ENCODE data around the gene SDHAF1. TPM values are rescaled to one million over a fixed set of nuclear protein-coding genes. Genes with fewer than 3 reads are reported as not detected.

Gene SDHAF1
- 13.5 and 15.2 TPM in 2 replicates for total RNA-seq

DNA sequence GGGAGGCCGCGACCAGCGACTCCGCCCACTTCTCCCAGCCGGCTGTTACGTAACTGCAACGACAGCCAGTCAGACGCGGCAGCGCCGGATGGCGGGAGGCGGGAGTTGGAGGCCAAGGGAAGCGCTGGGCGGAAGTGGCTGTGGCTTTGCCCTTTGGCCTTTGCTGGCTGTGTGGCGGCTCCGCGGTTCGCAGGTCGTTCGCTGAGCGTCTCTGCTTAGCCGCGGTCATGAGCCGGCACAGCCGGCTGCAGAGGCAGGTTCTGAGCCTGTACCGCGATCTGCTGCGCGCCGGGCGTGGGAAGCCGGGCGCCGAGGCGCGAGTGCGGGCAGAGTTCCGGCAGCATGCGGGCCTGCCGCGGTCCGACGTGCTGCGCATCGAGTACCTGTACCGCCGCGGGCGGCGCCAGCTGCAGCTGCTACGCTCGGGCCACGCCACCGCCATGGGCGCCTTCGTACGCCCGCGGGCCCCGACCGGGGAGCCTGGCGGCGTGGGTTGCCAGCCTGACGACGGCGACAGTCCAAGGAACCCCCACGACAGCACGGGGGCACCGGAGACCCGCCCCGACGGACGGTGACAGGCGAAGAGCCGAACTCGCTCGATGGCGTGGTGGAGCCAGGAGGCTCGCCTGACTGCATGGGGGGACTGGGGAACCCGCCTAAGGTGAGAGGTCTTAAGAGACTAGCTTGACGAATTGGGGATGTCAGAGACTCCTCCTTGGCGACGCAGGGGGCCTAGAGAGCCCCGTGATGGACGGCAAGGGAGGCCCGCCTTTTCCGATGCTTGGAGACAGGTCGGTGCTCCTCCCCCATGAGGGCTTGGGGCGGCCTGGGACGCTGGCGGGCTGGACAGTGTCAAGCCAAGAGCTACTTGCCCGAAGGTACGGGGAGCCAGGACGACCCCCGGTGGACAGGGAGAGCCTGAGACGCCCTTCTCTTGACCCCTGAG lies at the start of gene SDHAF1:
Gene SDHAF1 (plus strand): TSS at position 141 of the 946 bp plus-strand sequence. CDS start 87 bp downstream, at position 228.

GRCh38 chr19:36008336-36008978 lies 13.5 kb downstream of the SDHAF1 start, which contains the start of gene SYNE4:
Gene SYNE4, minus strand, starts transcription at chr19:36008813. Its CDS starts 132 bp downstream, at chr19:36008681.

DNA sequence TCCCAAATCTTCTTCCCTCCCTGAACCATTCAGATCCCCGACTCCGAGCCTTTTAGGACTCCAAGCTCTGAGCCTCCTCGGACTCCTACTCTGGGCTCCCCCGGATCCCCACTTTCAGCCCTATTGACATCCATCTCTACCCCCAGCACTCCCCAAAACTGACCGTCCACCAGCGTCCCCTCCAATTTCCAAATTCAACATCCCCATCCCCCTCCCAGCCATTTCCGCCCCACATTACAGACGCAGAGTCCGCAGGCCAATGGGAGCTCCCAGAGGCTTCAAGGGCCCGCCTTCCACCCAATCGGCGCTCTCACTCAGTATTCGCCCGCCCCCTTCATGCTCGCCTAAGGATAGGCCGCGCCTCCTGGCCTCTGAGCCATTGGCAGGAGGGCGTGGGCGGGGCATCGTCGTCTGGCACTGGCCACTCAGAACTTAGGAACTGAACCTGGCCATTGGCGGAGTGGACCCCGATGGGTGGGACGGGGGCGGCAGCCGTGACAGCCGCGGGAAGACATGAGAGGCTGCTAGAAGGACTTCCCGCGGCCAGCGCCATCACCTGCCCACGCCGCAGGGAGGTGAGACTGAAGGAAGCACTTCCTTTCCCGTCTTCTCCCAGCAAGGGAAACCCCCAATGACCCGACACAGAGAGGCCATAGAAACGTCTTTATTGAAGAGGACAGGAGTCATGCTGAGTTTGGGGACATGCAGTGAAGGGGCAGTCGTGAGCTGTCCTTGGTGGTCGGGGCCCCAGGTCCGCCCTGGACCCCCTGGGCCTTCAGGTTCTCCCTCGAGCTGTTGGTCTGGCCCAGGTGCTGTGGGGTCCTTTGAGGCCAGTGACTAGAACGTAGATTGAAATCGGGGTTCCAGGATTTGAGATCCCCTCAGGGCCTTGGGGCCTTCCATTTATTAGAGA lies 19.3 kb downstream of the SDHAF1 start, which contains the start of gene ALKBH6:
Gene ALKBH6 (minus strand): TSS at position 202 of the 913 bp plus-strand sequence. CDS start 816 bp downstream, outside the sequence.

GRCh38 chr19:36032251-36033104 lies 37.5 kb downstream of the SDHAF1 start, which contains the start of gene CLIP3:
Gene CLIP3, minus strand, starts transcription at chr19:36032873. Its CDS starts 516 bp downstream, at chr19:36032357.

Other genes with a start within 250 kb of the SDHAF1 start
- gene U2AF1L4, start 249.8 kb upstream of the SDHAF1 start, total RNA-seq = 7.3 and 10.3 TPM in 2 replicates
- gene PSENEN, start 249.5 kb upstream of the SDHAF1 start, total RNA-seq = 16.8 and 17.2 TPM in 2 replicates
- 6.7 and 7.0 TPM in 2 replicates for gene LIN37, start 246.6 kb upstream of the SDHAF1 start, total RNA-seq
- 55.8 and 106 TPM in 2 replicates for gene HSPB6, start 238.2 kb upstream of the SDHAF1 start, total RNA-seq
- gene PROSER3, start 237.0 kb upstream of the SDHAF1 start, total RNA-seq = 3.6 and 4.7 TPM in 2 replicates
- 2.9 and 3.2 TPM in 2 replicates for gene ARHGAP33, start 219.6 kb upstream of the SDHAF1 start, total RNA-seq
- not detected in 2 replicates for gene PRODH2, start 182.3 kb upstream of the SDHAF1 start, total RNA-seq
- not detected in 2 replicates for gene NPHS1, start 142.7 kb upstream of the SDHAF1 start, total RNA-seq
- not detected in 2 replicates for gene KIRREL2, start 138.3 kb upstream of the SDHAF1 start, total RNA-seq
- gene APLP1, start 126.6 kb upstream of the SDHAF1 start, total RNA-seq = 7.7 and 14.0 TPM in 2 replicates
- gene NFKBID, start 94.6 kb upstream of the SDHAF1 start, total RNA-seq = 3.2 and 4.0 TPM in 2 replicates
- gene HCST, start 92.7 kb upstream of the SDHAF1 start, total RNA-seq = 0.79 and 1.2 TPM in 2 replicates
- not detected in 2 replicates for gene TYROBP, start 86.9 kb upstream of the SDHAF1 start, total RNA-seq
- 1.5 and 2.4 TPM in 2 replicates for gene LRFN3, start 58.8 kb upstream of the SDHAF1 start, total RNA-seq
- 0.25 TPM in 1 of 2 replicates, not detected in the other for gene SYNE4, start 13.6 kb downstream of the SDHAF1 start, total RNA-seq
- gene ALKBH6, start 19.0 kb downstream of the SDHAF1 start, total RNA-seq = 13.9 and 18.8 TPM in 2 replicates
- gene CLIP3, start 37.7 kb downstream of the SDHAF1 start, total RNA-seq = 3.4 and 11.8 TPM in 2 replicates
- gene THAP8, start 59.1 kb downstream of the SDHAF1 start, total RNA-seq = 0.50 and 1.2 TPM in 2 replicates
- gene WDR62, start 59.7 kb downstream of the SDHAF1 start, total RNA-seq = 3.2 and 6.2 TPM in 2 replicates
- not detected in 2 replicates for gene OVOL3, start 116.0 kb downstream of the SDHAF1 start, total RNA-seq
- gene POLR2I, start 119.7 kb downstream of the SDHAF1 start, total RNA-seq = 87.4 and 111 TPM in 2 replicates
- 265 and 341 TPM in 2 replicates for gene TBCB, start 120.3 kb downstream of the SDHAF1 start, total RNA-seq
- 545 and 630 TPM in 2 replicates for gene CAPNS1, start 144.9 kb downstream of the SDHAF1 start, total RNA-seq
- gene COX7A1, start 157.3 kb downstream of the SDHAF1 start, total RNA-seq = 79.4 and 93.1 TPM in 2 replicates
- gene ZNF565, start 219.5 kb downstream of the SDHAF1 start, total RNA-seq = 5.9 and 7.1 TPM in 2 replicates
- 83.0 and 86.5 TPM in 2 replicates for gene ZNF146, start 219.9 kb downstream of the SDHAF1 start, total RNA-seq